WTC11 (cell line): ENCODE data around the gene PRPSAP2. TPM values are rescaled to one million over a fixed set of nuclear protein-coding genes. Genes with fewer than 3 reads are reported as not detected.

Experiments used
- ATAC-seq: fragments of 200-7000 bp; cut with Tn5 transposase; 2 replicates; pipeline ENCODE4 v1.10.0; 2021; ENCODE audit warnings: mild to moderate bottlenecking, moderate library complexity
- CTCF ChIA-PET: fragments of 300-600 bp; sonication (Branson Sonifier 250); formaldehyde crosslinking; loops from one replicate; lab custom pipeline; 2021; ENCODE audit warnings: antibody characterized with exemption; lab: Charles Lee
- POLR2A ChIA-PET: fragments of 350-600 bp; sonication (Branson Sonifier 250); formaldehyde crosslinking; loops from one replicate; lab custom pipeline; 2021; ENCODE audit warnings: antibody characterized with exemption; lab: Charles Lee
- DNase-seq: peaks from one replicate; pipeline ENCODE4 v3.0.0; 2021; ENCODE audit warnings: low spot score
- H3K27ac Mint-ChIP-seq: 2 replicates; pipeline ENCODE4 v1.8.0; 2021; ENCODE audit warnings: mixed read lengths
- H3K27me3 Mint-ChIP-seq: 2 replicates; pipeline ENCODE4 v1.8.0; 2021; ENCODE audit warnings: low read depth, mild to moderate bottlenecking, moderate library complexity, mixed read lengths
- H3K36me3 Mint-ChIP-seq: 2 replicates; pipeline ENCODE4 v1.8.0; 2021; ENCODE audit warnings: mixed read lengths
- H3K4me1 Mint-ChIP-seq: 2 replicates; pipeline ENCODE4 v1.8.0; 2022; ENCODE audit warnings: mixed read lengths
- H3K4me3 Mint-ChIP-seq: 2 replicates; pipeline ENCODE4 v1.8.0; 2021; ENCODE audit warnings: mild to moderate bottlenecking, moderate library complexity, mixed read lengths
- H3K9me3 Mint-ChIP-seq: 2 replicates; pipeline ENCODE4 v1.8.0; 2021; ENCODE audit warnings: mixed read lengths
- ATF1 ChIP-seq: sonication (generic); formaldehyde crosslinking; IDR thresholded peaks from 2 replicates; pipeline ENCODE4 v1.8.1; 2023; ENCODE audit warnings: mild to moderate bottlenecking, moderate library complexity, missing genetic modification reagents
- ELF4 ChIP-seq: sonication (generic); formaldehyde crosslinking; IDR thresholded peaks from 2 replicates; pipeline ENCODE4 v1.8.1; 2022; ENCODE audit warnings: low read depth, mild to moderate bottlenecking, moderate library complexity, missing genetic modification reagents
- EMX1 ChIP-seq: fragments of 250-450 bp; sonication (Bioruptor Pico); IDR thresholded peaks from 2 replicates; pipeline ENCODE4 v1.8.0; 2021; ENCODE audit warnings: mild to moderate bottlenecking
- ESRRA ChIP-seq: sonication (generic); formaldehyde crosslinking; IDR thresholded peaks from 2 replicates; pipeline ENCODE4 v1.8.1; 2022; ENCODE audit warnings: mild to moderate bottlenecking, missing genetic modification reagents, borderline replicate concordance
- KAT7 ChIP-seq: sonication (generic); formaldehyde crosslinking; IDR thresholded peaks from 2 replicates; pipeline ENCODE4 v1.8.1; 2023; ENCODE audit warnings: missing genetic modification reagents, mild to moderate bottlenecking, borderline replicate concordance
- NFYB ChIP-seq: sonication (generic); formaldehyde crosslinking; conservative IDR thresholded peaks from 2 replicates; pipeline ENCODE4 v1.8.0; 2022; ENCODE audit warnings: low read depth, missing genetic modification reagents
- TP53 ChIP-seq: sonication (generic); formaldehyde crosslinking; IDR thresholded peaks from 2 replicates; pipeline ENCODE4 v1.8.1; 2023; ENCODE audit warnings: mild to moderate bottlenecking, missing genetic modification reagents
- ZNF121 ChIP-seq: sonication (generic); formaldehyde crosslinking; IDR thresholded peaks from 2 replicates; pipeline ENCODE4 v1.8.0; 2023; ENCODE audit warnings: missing genetic modification reagents
- ZNF219 ChIP-seq: sonication (generic); formaldehyde crosslinking; IDR thresholded peaks from 2 replicates; pipeline ENCODE4 v1.8.0; 2023; ENCODE audit warnings: missing genetic modification reagents, mild to moderate bottlenecking, borderline replicate concordance
- ZNF263 ChIP-seq: sonication (generic); formaldehyde crosslinking; IDR thresholded peaks from 2 replicates; pipeline ENCODE4 v1.8.1; 2022; ENCODE audit warnings: low read depth, mild to moderate bottlenecking, moderate library complexity, missing genetic modification reagents
- ZNF396 ChIP-seq: fragments of 250-450 bp; sonication (Bioruptor Pico); IDR thresholded peaks from 2 replicates; pipeline ENCODE4 v1.8.0; 2021; ENCODE audit warnings: mild to moderate bottlenecking, moderate library complexity, borderline replicate concordance
- ZNF671 ChIP-seq: fragments of 250-450 bp; sonication (Bioruptor Pico); IDR thresholded peaks from 2 replicates; pipeline ENCODE4 v1.8.0; 2021; ENCODE audit warnings: mild to moderate bottlenecking
- total RNA-seq: library from RNA; stranded (reverse); gene quantifications from 3 replicates; pipeline ENCODE4 v1.2.3, GENCODE V29; 2021
- TF ChIP-seq, protein P1 (sequence below): sonication (generic); formaldehyde crosslinking; IDR thresholded peaks from 2 replicates; pipeline ENCODE4 v1.8.0; 2023; ENCODE audit warnings: missing genetic modification reagents, mild to moderate bottlenecking, borderline replicate concordance
- TF ChIP-seq, protein P2 (sequence below): sonication (generic); formaldehyde crosslinking; IDR thresholded peaks from 2 replicates; pipeline ENCODE4 v1.8.0; 2022; ENCODE audit warnings: mild to moderate bottlenecking, missing genetic modification reagents
- TF ChIP-seq, protein P3 (sequence below): fragments of 250-450 bp; sonication (Bioruptor Pico); IDR thresholded peaks from 2 replicates; pipeline ENCODE4 v1.9.0; 2021; ENCODE audit warnings: mild to moderate bottlenecking, borderline replicate concordance
- TF ChIP-seq, protein P4 (sequence below): sonication (generic); formaldehyde crosslinking; IDR thresholded peaks from 2 replicates; pipeline ENCODE4 v1.8.1; 2023; ENCODE audit warnings: mild to moderate bottlenecking, missing genetic modification reagents
- TF ChIP-seq, protein P5 (sequence below): sonication (generic); formaldehyde crosslinking; IDR thresholded peaks from 2 replicates; pipeline ENCODE4 v1.8.1; 2023; ENCODE audit warnings: mild to moderate bottlenecking, missing genetic modification reagents, moderate library complexity
- TF ChIP-seq, protein P6 (sequence below): sonication (generic); formaldehyde crosslinking; IDR thresholded peaks from 2 replicates; pipeline ENCODE4 v1.8.0; 2022; ENCODE audit warnings: mild to moderate bottlenecking, missing genetic modification reagents
- TF ChIP-seq, protein P7 (sequence below): sonication (generic); formaldehyde crosslinking; IDR thresholded peaks from 2 replicates; pipeline ENCODE4 v1.8.0; 2022; ENCODE audit warnings: mild to moderate bottlenecking, missing genetic modification reagents

Gene PRPSAP2
- total RNA-seq, 1 experiment from 2014 or later: 50.9 TPM

DNA sequence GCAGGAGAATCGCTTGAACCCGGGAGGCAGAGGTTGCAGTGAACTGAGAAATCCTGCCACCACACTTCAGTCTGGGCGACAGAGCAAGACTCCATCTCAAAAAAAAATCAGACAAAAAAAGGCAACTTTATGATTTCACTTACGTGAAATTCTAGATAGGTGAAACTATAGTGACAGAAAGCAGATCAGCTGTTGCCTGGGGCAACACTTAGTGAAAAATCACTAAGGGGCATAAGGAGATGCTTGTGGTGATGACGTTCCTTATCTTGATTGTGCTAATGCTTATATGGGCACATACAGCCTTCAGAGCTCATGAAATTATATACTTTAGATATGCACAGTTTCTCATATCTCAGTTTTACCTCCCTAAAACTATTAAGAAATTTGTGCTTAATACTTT is 52.4 kb downstream of the PRPSAP2 start:
- no peaks in the 10 kb centered on the region for H3K27me3 Mint-ChIP-seq
- no peak overlapping the region for H3K27ac Mint-ChIP-seq
- CTCF ChIA-PET: no interaction called here
- no peak for DNase-seq
- ATAC-seq: no peak
- peaks cover 57% of the 10 kb centered on the region for H3K36me3 Mint-ChIP-seq
- POLR2A ChIA-PET: no interaction called here
- no peaks in the 10 kb centered on the region for H3K9me3 Mint-ChIP-seq
- TF ChIP-seq, protein P1, sequence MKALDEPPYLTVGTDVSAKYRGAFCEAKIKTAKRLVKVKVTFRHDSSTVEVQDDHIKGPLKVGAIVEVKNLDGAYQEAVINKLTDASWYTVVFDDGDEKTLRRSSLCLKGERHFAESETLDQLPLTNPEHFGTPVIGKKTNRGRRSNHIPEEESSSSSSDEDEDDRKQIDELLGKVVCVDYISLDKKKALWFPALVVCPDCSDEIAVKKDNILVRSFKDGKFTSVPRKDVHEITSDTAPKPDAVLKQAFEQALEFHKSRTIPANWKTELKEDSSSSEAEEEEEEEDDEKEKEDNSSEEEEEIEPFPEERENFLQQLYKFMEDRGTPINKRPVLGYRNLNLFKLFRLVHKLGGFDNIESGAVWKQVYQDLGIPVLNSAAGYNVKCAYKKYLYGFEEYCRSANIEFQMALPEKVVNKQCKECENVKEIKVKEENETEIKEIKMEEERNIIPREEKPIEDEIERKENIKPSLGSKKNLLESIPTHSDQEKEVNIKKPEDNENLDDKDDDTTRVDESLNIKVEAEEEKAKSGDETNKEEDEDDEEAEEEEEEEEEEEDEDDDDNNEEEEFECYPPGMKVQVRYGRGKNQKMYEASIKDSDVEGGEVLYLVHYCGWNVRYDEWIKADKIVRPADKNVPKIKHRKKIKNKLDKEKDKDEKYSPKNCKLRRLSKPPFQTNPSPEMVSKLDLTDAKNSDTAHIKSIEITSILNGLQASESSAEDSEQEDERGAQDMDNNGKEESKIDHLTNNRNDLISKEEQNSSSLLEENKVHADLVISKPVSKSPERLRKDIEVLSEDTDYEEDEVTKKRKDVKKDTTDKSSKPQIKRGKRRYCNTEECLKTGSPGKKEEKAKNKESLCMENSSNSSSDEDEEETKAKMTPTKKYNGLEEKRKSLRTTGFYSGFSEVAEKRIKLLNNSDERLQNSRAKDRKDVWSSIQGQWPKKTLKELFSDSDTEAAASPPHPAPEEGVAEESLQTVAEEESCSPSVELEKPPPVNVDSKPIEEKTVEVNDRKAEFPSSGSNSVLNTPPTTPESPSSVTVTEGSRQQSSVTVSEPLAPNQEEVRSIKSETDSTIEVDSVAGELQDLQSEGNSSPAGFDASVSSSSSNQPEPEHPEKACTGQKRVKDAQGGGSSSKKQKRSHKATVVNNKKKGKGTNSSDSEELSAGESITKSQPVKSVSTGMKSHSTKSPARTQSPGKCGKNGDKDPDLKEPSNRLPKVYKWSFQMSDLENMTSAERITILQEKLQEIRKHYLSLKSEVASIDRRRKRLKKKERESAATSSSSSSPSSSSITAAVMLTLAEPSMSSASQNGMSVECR (CRISPR knock-in tag): no peak
- no peak for TF ChIP-seq NFYB (CRISPR knock-in tag)
- TF ChIP-seq, protein P2, sequence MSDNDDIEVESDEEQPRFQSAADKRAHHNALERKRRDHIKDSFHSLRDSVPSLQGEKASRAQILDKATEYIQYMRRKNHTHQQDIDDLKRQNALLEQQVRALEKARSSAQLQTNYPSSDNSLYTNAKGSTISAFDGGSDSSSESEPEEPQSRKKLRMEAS (CRISPR knock-in tag): no peak
- TF ChIP-seq ZNF396 (CRISPR knock-in tag): no peak
- TF ChIP-seq ZNF219 (CRISPR knock-in tag): no peak
- TF ChIP-seq ZNF671: no peak
- TF ChIP-seq, protein P3, sequence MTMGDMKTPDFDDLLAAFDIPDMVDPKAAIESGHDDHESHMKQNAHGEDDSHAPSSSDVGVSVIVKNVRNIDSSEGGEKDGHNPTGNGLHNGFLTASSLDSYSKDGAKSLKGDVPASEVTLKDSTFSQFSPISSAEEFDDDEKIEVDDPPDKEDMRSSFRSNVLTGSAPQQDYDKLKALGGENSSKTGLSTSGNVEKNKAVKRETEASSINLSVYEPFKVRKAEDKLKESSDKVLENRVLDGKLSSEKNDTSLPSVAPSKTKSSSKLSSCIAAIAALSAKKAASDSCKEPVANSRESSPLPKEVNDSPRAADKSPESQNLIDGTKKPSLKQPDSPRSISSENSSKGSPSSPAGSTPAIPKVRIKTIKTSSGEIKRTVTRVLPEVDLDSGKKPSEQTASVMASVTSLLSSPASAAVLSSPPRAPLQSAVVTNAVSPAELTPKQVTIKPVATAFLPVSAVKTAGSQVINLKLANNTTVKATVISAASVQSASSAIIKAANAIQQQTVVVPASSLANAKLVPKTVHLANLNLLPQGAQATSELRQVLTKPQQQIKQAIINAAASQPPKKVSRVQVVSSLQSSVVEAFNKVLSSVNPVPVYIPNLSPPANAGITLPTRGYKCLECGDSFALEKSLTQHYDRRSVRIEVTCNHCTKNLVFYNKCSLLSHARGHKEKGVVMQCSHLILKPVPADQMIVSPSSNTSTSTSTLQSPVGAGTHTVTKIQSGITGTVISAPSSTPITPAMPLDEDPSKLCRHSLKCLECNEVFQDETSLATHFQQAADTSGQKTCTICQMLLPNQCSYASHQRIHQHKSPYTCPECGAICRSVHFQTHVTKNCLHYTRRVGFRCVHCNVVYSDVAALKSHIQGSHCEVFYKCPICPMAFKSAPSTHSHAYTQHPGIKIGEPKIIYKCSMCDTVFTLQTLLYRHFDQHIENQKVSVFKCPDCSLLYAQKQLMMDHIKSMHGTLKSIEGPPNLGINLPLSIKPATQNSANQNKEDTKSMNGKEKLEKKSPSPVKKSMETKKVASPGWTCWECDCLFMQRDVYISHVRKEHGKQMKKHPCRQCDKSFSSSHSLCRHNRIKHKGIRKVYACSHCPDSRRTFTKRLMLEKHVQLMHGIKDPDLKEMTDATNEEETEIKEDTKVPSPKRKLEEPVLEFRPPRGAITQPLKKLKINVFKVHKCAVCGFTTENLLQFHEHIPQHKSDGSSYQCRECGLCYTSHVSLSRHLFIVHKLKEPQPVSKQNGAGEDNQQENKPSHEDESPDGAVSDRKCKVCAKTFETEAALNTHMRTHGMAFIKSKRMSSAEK (CRISPR knock-in tag): no peak
- no peak for TF ChIP-seq ZNF121 (CRISPR knock-in tag)
- TF ChIP-seq ATF1 (CRISPR knock-in tag): no peak
- no peak for TF ChIP-seq ELF4 (CRISPR knock-in tag)
- TF ChIP-seq KAT7: no peak
- TF ChIP-seq EMX1 (CRISPR knock-in tag): no peak
- TF ChIP-seq, protein P4, sequence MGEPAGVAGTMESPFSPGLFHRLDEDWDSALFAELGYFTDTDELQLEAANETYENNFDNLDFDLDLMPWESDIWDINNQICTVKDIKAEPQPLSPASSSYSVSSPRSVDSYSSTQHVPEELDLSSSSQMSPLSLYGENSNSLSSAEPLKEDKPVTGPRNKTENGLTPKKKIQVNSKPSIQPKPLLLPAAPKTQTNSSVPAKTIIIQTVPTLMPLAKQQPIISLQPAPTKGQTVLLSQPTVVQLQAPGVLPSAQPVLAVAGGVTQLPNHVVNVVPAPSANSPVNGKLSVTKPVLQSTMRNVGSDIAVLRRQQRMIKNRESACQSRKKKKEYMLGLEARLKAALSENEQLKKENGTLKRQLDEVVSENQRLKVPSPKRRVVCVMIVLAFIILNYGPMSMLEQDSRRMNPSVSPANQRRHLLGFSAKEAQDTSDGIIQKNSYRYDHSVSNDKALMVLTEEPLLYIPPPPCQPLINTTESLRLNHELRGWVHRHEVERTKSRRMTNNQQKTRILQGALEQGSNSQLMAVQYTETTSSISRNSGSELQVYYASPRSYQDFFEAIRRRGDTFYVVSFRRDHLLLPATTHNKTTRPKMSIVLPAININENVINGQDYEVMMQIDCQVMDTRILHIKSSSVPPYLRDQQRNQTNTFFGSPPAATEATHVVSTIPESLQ (CRISPR knock-in tag): no peak
- no peak for TF ChIP-seq TP53
- TF ChIP-seq, protein P5, sequence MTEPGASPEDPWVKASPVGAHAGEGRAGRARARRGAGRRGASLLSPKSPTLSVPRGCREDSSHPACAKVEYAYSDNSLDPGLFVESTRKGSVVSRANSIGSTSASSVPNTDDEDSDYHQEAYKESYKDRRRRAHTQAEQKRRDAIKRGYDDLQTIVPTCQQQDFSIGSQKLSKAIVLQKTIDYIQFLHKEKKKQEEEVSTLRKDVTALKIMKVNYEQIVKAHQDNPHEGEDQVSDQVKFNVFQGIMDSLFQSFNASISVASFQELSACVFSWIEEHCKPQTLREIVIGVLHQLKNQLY: no peak
- TF ChIP-seq ESRRA: no peak
- TF ChIP-seq, protein P6, sequence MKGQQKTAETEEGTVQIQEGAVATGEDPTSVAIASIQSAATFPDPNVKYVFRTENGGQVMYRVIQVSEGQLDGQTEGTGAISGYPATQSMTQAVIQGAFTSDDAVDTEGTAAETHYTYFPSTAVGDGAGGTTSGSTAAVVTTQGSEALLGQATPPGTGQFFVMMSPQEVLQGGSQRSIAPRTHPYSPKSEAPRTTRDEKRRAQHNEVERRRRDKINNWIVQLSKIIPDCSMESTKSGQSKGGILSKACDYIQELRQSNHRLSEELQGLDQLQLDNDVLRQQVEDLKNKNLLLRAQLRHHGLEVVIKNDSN: no peak
- TF ChIP-seq, protein P7, sequence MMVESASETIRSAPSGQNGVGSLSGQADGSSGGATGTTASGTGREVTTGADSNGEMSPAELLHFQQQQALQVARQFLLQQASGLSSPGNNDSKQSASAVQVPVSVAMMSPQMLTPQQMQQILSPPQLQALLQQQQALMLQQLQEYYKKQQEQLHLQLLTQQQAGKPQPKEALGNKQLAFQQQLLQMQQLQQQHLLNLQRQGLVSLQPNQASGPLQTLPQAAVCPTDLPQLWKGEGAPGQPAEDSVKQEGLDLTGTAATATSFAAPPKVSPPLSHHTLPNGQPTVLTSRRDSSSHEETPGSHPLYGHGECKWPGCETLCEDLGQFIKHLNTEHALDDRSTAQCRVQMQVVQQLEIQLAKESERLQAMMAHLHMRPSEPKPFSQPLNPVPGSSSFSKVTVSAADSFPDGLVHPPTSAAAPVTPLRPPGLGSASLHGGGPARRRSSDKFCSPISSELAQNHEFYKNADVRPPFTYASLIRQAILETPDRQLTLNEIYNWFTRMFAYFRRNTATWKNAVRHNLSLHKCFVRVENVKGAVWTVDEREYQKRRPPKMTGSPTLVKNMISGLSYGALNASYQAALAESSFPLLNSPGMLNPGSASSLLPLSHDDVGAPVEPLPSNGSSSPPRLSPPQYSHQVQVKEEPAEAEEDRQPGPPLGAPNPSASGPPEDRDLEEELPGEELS (CRISPR knock-in tag): no peak
- no peak for TF ChIP-seq ZNF263 (CRISPR knock-in tag)
- no peaks in the 10 kb centered on the region for H3K4me1 Mint-ChIP-seq
- H3K4me3 Mint-ChIP-seq: no peak overlapping the region
